GM12878 (cell line): ENCODE measurements around the gene NEK5. TPM values are rescaled to one million over a fixed set of nuclear protein-coding genes. Genes with fewer than 3 reads are reported as not detected.
A peak's percentile ranks its signal among the peaks of the same experiment; 100 is the strongest.

Experiments
- ATAC-seq: fragments of 200-7000 bp; cut with Tn5 transposase; 3 replicates; pipeline ENCODE4 v1.9.1; 2020; ENCODE audit warnings: mild to moderate bottlenecking, moderate library complexity
- BruUV-seq: library from RNA; stranded (reverse); fragments of 400-500 nt; replicated peaks from 2 replicates; lab custom pipeline; 2021; lab: Mats Ljungman, UMichigan
- CTCF ChIA-PET: fragments of 300-600 bp; sonication (Branson Sonifier 250); formaldehyde crosslinking; extraction: SDS; loops from one replicate; lab custom pipeline; 2021; ENCODE audit warnings: inconsistent platforms; lab: Yijun Ruan, JAX
- POLR2A ChIA-PET: fragments of 350-600 bp; formaldehyde crosslinking; extraction: SDS; loops from one replicate; lab custom pipeline; 2021; ENCODE audit warnings: inconsistent platforms; lab: Charles Lee
- RAD21 ChIA-PET: fragments of 300-600 bp; sonication (Branson Sonifier 250); formaldehyde crosslinking; loops from one replicate; lab custom pipeline; 2023; ENCODE audit warnings: antibody characterized with exemption; ENCODE audit not compliant: unreplicated experiment; lab: Charles Lee
- SMC1A ChIA-PET: fragments of 300-600 bp; sonication (Branson Sonifier 250); formaldehyde crosslinking; loops from one replicate; lab custom pipeline; 2023; ENCODE audit not compliant: unreplicated experiment, uncharacterized antibody; lab: Charles Lee
- DNase-seq: peaks from one replicate; pipeline ENCODE4 v3.0.0-alpha.2; 2011; ENCODE audit warnings: low read depth, low spot score
- FAIRE-seq: peaks from 3 replicates; lab custom pipeline; 2011; peaks lifted over from hg19 to GRCh38; lab: Jason Lieb, UNC
- H2AFZ ChIP-seq: 2 replicates; pipeline ENCODE4 v1.6.0; 2011; ENCODE audit warnings: low read depth, low read length, control low read depth; ENCODE audit not compliant: control insufficient read depth
- H3K27ac ChIP-seq: 2 replicates; pipeline ENCODE4 v1.5.1; 2011; ENCODE audit warnings: control low read depth; ENCODE audit not compliant: control insufficient read depth, insufficient read depth
- H3K27me3 ChIP-seq, 2 experiments: replicated peaks in 1 of 2; 2 replicates each; pipeline versions ENCODE4 v1.6.0 to v1.6.1; 2011; ENCODE audit warnings: low read length in 1 of 2; ENCODE audit not compliant: control insufficient read depth in 2 of 2, insufficient read depth in 2 of 2
- H3K36me3 ChIP-seq, 2 experiments: 2 replicates each; pipeline ENCODE4 v1.5.1; 2011; ENCODE audit warnings: low read length in 1 of 2; ENCODE audit not compliant: control insufficient read depth in 2 of 2, insufficient read depth in 2 of 2
- H3K4me1 ChIP-seq: 2 replicates; pipeline ENCODE4 v1.6.1; 2011; ENCODE audit warnings: mild to moderate bottlenecking, low read length, moderate library complexity, mixed read lengths; ENCODE audit not compliant: control insufficient read depth, insufficient read depth
- H3K4me2 ChIP-seq: 2 replicates; pipeline ENCODE4 v1.6.0; 2011; ENCODE audit warnings: control low read depth; ENCODE audit not compliant: control insufficient read depth, insufficient read depth
- H3K4me3 ChIP-seq: fragments of 200-600 bp; sonication (generic); 2 replicates; pipeline ENCODE4 v1.5.1; 2016
- H3K79me2 ChIP-seq: 2 replicates; pipeline ENCODE4 v1.6.0; 2011; ENCODE audit warnings: low read length; ENCODE audit not compliant: control insufficient read depth, insufficient read depth
- H3K9ac ChIP-seq: 2 replicates; pipeline ENCODE4 v1.8.0; 2011; ENCODE audit warnings: low read length, control low read depth, mixed read lengths; ENCODE audit not compliant: control insufficient read depth, insufficient read depth
- H3K9me3 ChIP-seq: replicated peaks from 3 replicates; pipeline ENCODE4 v1.5.1; 2011; ENCODE audit warnings: mild to moderate bottlenecking, low read length; ENCODE audit not compliant: control insufficient read depth, insufficient read depth
- H4K20me1 ChIP-seq: 2 replicates; pipeline ENCODE4 v1.6.0; 2011; ENCODE audit not compliant: control insufficient read depth, insufficient read depth
- ATF7 ChIP-seq: fragments of 450-650 bp; IDR thresholded peaks from 2 replicates; pipeline ENCODE4 v1.6.1; 2016; ENCODE audit warnings: low read depth, mild to moderate bottlenecking
- KDM1A ChIP-seq: fragments of 200-600 bp; sonication (generic); IDR thresholded peaks from 2 replicates; pipeline ENCODE4 v1.6.1; 2016; ENCODE audit warnings: borderline replicate concordance
- NBN ChIP-seq: fragments of 450-650 bp; IDR thresholded peaks from 2 replicates; pipeline ENCODE4 v1.6.1; 2016
- NR2C1 ChIP-seq: fragments of 450-650 bp; IDR thresholded peaks from 2 replicates; pipeline ENCODE4 v1.6.1; 2017; ENCODE audit warnings: antibody characterized with exemption, mild to moderate bottlenecking, moderate library complexity
- POLR2AphosphoS5 ChIP-seq: IDR thresholded peaks from 2 replicates; pipeline ENCODE4 v1.6.1; 2011; ENCODE audit warnings: mild to moderate bottlenecking, low read length, inconsistent platforms
- WGBS: methylation state at CpG from one replicate; pipeline ENCODE4 v1.1.6; 2016; ENCODE audit warnings: low lambda C conversion rate; ENCODE audit not compliant: insufficient replicate concordance, insufficient coverage; ENCODE audit errors: missing lambda C conversion rate; 5-methylcytosine and 5-hydroxymethylcytosine counted together
- in situ Hi-C: fragments of 300-500 bp; cut with MboI; formaldehyde crosslinking; loops from 9 replicates; pipeline ENCODE4 v1.14.3; 2018; ENCODE audit warnings: mixed read lengths
- intact Hi-C: fragments of 100-400 bp; cut with micrococcal nuclease; formaldehyde crosslinking; loops from one replicate; pipeline ENCODE4 v1.14.2; 2022; ENCODE audit not compliant: unreplicated experiment
- polyA plus RNA-seq, 11 experiments: library from polyadenylated mRNA; depleted of rRNA in 4 of 11; unstranded in 6 of 11; stranded (reverse) in 5 of 11; fragments of >200 nt; fragmentation: Nextera tagmentation in 4 of 11; fragmentation: Illumina TruSeq in 1 of 11; extraction: Ambion mirVana in 4 of 11; extraction: Trizol in 1 of 11; gene quantifications; 1 replicate in 1 of 11; 2 replicates in 10 of 11; pipeline versions ENCODE4 v1.2.1 to v1.2.3, GENCODE V29; 2011 to 2016; ENCODE audit warnings: inconsistent platforms in 2 of 11, missing spikeins in 2 of 11, low read depth in 1 of 11
- total RNA-seq, 4 experiments: library from RNA; depleted of rRNA in 3 of 4; stranded (reverse); fragments of >200 nt in 3 of 4; fragmentation: Illumina TruSeq in 1 of 4; extraction: Trizol in 1 of 4; gene quantifications; 2 replicates each; pipeline versions ENCODE4 v1.2.1 to v1.2.3, GENCODE V29; 2013 to 2021
- TF ChIP-seq, protein P1 (sequence below): IDR thresholded peaks from 2 replicates; pipeline ENCODE4 v1.6.1; 2011; ENCODE audit warnings: low read depth, low read length, improper control_type of control experiment, borderline replicate concordance
- TF ChIP-seq, protein P2 (sequence below): fragments of 450-650 bp; IDR thresholded peaks from 2 replicates; pipeline ENCODE4 v1.6.1; 2018; ENCODE audit warnings: borderline replicate concordance, mild to moderate bottlenecking; ENCODE audit not compliant: partially characterized antibody
- TF ChIP-seq, protein P3 (sequence below): fragments of 450-650 bp; IDR thresholded peaks from 2 replicates; pipeline ENCODE4 v1.6.1; 2017; ENCODE audit warnings: mild to moderate bottlenecking, moderate library complexity
- TF ChIP-seq, protein P4 (sequence below), 3 experiments: IDR thresholded peaks in 2 of 3; conservative IDR thresholded peaks in 1 of 3; 2 replicates each; pipeline ENCODE4 v1.5.1; 2011; ENCODE audit warnings: low read depth in 3 of 3, low read length in 3 of 3, mild to moderate bottlenecking in 3 of 3, control low read depth in 2 of 3, moderate library complexity in 2 of 3, inconsistent platforms in 1 of 3, mixed read lengths in 1 of 3; ENCODE audit not compliant: control insufficient read depth in 2 of 3, insufficient read depth in 1 of 3; ENCODE audit errors: extremely low read depth in 1 of 3

Gene NEK5
- total and polyA plus RNA-seq, 10 of the 15 experiments (the other 5 are each of a cell fraction or from before 2014, with no cell fraction given), result 0.04 to 0.32 (median 0.20) TPM; not detected in 6

DNA sequence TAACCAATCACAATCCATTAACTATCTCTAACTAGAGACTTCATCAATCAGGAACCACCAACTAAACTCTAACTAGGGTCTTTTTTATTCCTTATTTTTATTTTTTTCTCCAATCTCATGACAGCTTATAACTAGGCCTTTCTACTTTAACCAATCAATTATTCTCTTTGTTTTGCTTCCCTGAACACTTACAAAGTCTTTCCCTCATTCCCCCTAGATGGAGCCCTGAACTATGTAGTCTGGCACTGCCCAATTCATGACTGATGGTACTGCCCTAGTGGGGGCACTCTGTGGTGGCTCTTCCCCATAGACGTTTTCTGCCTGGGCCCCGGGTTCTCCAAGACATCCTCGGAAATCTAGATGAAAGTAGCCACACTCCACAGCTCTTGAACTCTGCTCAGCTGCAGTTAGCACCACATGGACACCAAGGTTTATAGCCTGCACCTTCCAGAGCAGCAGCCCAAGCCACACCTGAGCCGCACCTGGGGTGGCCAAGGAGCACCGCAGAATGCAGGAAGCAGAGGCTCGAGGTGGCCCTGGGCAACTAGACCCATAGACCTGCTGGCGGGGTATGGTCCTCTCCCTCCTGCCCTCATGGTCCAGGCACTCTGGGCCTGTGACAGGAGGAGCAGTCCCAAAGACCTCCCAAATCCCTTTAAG, 124.2 kb downstream of the NEK5 start:
- H3K79me2 ChIP-seq, result no peaks in the 10 kb centered on the region
- TF ChIP-seq, protein P1, sequence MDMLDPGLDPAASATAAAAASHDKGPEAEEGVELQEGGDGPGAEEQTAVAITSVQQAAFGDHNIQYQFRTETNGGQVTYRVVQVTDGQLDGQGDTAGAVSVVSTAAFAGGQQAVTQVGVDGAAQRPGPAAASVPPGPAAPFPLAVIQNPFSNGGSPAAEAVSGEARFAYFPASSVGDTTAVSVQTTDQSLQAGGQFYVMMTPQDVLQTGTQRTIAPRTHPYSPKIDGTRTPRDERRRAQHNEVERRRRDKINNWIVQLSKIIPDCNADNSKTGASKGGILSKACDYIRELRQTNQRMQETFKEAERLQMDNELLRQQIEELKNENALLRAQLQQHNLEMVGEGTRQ, result no peak
- TF ChIP-seq, protein P2, sequence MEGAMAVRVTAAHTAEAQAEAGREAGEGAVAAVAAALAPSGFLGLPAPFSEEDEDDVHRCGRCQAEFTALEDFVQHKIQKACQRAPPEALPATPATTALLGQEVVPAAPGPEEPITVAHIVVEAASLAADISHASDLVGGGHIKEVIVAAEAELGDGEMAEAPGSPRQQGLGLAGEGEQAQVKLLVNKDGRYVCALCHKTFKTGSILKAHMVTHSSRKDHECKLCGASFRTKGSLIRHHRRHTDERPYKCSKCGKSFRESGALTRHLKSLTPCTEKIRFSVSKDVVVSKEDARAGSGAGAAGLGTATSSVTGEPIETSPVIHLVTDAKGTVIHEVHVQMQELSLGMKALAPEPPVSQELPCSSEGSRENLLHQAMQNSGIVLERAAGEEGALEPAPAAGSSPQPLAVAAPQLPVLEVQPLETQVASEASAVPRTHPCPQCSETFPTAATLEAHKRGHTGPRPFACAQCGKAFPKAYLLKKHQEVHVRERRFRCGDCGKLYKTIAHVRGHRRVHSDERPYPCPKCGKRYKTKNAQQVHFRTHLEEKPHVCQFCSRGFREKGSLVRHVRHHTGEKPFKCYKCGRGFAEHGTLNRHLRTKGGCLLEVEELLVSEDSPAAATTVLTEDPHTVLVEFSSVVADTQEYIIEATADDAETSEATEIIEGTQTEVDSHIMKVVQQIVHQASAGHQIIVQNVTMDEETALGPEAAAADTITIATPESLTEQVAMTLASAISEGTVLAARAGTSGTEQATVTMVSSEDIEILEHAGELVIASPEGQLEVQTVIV, result no peak
- TF ChIP-seq POLR2AphosphoS5 (no peak), ATF7 (no peak), KDM1A (no peak), NR2C1 (no peak), NBN (no peak)
- TF ChIP-seq, protein P3, sequence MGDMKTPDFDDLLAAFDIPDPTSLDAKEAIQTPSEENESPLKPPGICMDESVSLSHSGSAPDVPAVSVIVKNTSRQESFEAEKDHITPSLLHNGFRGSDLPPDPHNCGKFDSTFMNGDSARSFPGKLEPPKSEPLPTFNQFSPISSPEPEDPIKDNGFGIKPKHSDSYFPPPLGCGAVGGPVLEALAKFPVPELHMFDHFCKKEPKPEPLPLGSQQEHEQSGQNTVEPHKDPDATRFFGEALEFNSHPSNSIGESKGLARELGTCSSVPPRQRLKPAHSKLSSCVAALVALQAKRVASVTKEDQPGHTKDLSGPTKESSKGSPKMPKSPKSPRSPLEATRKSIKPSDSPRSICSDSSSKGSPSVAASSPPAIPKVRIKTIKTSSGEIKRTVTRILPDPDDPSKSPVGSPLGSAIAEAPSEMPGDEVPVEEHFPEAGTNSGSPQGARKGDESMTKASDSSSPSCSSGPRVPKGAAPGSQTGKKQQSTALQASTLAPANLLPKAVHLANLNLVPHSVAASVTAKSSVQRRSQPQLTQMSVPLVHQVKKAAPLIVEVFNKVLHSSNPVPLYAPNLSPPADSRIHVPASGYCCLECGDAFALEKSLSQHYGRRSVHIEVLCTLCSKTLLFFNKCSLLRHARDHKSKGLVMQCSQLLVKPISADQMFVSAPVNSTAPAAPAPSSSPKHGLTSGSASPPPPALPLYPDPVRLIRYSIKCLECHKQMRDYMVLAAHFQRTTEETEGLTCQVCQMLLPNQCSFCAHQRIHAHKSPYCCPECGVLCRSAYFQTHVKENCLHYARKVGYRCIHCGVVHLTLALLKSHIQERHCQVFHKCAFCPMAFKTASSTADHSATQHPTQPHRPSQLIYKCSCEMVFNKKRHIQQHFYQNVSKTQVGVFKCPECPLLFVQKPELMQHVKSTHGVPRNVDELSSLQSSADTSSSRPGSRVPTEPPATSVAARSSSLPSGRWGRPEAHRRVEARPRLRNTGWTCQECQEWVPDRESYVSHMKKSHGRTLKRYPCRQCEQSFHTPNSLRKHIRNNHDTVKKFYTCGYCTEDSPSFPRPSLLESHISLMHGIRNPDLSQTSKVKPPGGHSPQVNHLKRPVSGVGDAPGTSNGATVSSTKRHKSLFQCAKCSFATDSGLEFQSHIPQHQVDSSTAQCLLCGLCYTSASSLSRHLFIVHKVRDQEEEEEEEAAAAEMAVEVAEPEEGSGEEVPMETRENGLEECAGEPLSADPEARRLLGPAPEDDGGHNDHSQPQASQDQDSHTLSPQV, result no peak
- TF ChIP-seq, protein P4, sequence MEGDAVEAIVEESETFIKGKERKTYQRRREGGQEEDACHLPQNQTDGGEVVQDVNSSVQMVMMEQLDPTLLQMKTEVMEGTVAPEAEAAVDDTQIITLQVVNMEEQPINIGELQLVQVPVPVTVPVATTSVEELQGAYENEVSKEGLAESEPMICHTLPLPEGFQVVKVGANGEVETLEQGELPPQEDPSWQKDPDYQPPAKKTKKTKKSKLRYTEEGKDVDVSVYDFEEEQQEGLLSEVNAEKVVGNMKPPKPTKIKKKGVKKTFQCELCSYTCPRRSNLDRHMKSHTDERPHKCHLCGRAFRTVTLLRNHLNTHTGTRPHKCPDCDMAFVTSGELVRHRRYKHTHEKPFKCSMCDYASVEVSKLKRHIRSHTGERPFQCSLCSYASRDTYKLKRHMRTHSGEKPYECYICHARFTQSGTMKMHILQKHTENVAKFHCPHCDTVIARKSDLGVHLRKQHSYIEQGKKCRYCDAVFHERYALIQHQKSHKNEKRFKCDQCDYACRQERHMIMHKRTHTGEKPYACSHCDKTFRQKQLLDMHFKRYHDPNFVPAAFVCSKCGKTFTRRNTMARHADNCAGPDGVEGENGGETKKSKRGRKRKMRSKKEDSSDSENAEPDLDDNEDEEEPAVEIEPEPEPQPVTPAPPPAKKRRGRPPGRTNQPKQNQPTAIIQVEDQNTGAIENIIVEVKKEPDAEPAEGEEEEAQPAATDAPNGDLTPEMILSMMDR (IDR thresholded peaks at IDR 0.05 in 2 of 3, conservative IDR thresholded peaks at IDR 0.05 in 1 of 3; ENCODE audit: control insufficient read depth in 2 of 3, extremely low read depth in 1 of 3, insufficient read depth in 1 of 3, low read depth in 3 of 3, low read length in 3 of 3), result 0 out of 6 replicates have a peak, but pooled peaks of 1 of the 3 experiments have one; percentile 5
- TF ChIP-seq, all 136 proteins: peak for 1
- Histone ChIP-seq H3K36me3 (no peaks in the 10 kb centered on the region), H4K20me1 (no peaks in the 10 kb centered on the region), H3K9ac (no peak overlapping the region), H3K27me3 (peaks cover under 1 to 7% of the 10 kb centered on the region in 2 experiments; a peak in 3 of 4 replicates), H2AFZ (no peak overlapping the region), H3K4me2 (no peak overlapping the region), H3K4me1 (no peaks in the 10 kb centered on the region), H3K27ac (no peak overlapping the region), H3K4me3 (no peak overlapping the region), H3K9me3 (no peaks in the 10 kb centered on the region)
- BruUV-seq, result no TSS peak
- in situ Hi-C loops (no loop called here), intact Hi-C loops (loop anchor here (5.0 kb wide), 1 partner anchor 233 kb away; no protein-coding TSS in a partner anchor)
- DNase-seq, result no peak
- POLR2A ChIA-PET, result no interaction called here
- SMC1A ChIA-PET, result no interaction called here
- FAIRE-seq, result no peak
- no peak; the same call in 2 of the 3 replicates for ATAC-seq
- 23% methylated on average over 7 of the region's 7 CpGs for WGBS
- RAD21 ChIA-PET, result no interaction called here
- CTCF ChIA-PET, result interaction anchor here (1.1 to 5.5 kb wide), 3 partner anchors 29 to 443 kb away, joined by 3 to 36 read pairs (median 3); no protein-coding TSS in a partner anchor
